ENCODE data around the gene ACSS3.
A peak's percentile ranks its signal among the peaks of the same experiment; 100 is the strongest.

DNA sequence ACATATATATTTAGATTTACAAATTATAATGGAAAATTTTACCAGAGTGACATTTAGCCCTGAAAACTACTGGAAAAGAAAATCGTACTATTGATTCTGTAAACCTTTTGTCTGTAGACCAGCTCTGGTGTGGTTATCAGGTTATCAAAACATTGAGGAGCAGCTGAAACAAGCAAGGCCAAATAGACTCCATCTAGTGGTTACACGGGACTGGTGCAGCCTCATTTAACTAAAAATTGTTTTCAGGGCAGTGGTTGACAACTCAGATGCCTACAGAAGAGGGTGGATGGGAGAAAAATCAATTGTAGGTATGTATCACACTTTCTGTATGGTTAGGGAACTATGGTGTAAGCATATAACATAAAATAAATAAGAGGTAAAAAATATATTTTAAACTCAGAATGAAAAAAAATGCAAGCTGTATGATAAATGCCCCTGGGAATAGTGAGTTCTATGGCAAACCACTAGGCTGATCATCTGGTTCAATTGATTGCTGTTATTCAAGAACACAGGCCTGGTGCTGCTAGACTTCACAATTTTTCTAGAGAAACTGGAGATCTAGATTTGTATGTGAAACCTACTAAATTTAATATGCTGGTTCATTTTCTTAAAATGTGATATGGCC lies 51.2 kb downstream of the ACSS3 start:
- TF ChIP-seq, protein P1, sequence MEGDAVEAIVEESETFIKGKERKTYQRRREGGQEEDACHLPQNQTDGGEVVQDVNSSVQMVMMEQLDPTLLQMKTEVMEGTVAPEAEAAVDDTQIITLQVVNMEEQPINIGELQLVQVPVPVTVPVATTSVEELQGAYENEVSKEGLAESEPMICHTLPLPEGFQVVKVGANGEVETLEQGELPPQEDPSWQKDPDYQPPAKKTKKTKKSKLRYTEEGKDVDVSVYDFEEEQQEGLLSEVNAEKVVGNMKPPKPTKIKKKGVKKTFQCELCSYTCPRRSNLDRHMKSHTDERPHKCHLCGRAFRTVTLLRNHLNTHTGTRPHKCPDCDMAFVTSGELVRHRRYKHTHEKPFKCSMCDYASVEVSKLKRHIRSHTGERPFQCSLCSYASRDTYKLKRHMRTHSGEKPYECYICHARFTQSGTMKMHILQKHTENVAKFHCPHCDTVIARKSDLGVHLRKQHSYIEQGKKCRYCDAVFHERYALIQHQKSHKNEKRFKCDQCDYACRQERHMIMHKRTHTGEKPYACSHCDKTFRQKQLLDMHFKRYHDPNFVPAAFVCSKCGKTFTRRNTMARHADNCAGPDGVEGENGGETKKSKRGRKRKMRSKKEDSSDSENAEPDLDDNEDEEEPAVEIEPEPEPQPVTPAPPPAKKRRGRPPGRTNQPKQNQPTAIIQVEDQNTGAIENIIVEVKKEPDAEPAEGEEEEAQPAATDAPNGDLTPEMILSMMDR (IDR thresholded peaks at IDR 0.05) = peak; percentile 29 to 63 (median 53)
- TF ChIP-seq POLR2A (IDR thresholded peaks at IDR 0.05) = no peak
- TF ChIP-seq EP300 (IDR thresholded peaks at IDR 0.05) = no peak
- no peak for TF ChIP-seq POLR2AphosphoS5 (IDR thresholded peaks at IDR 0.05)
